Fibroblast of peridontal ligament (primary cell): ENCODE data around the gene LRRC8D.

Experiments
- DNase-seq: peaks from one replicate; pipeline ENCODE4 v3.0.0-alpha.2; 2010; ENCODE audit errors: extremely low read depth

LRRC8D gene

GRCh38 chr1:89866568-89866967, 45.7 kb downstream of the LRRC8D start:
- DNase-seq, result no peak

GRCh38 chr1:89870998-89871397, 50.2 kb downstream of the LRRC8D start:
- no peak for DNase-seq

GRCh38 chr1:89871768-89872473, 51.1 kb downstream of the LRRC8D start:
- no peak for DNase-seq

GRCh38 chr1:89872567-89872966, 51.7 kb downstream of the LRRC8D start:
- DNase-seq, result no peak

GRCh38 chr1:89873288-89873687, 52.5 kb downstream of the LRRC8D start:
- no peak for DNase-seq

GRCh38 chr1:89873770-89874169, 52.9 kb downstream of the LRRC8D start:
- peak; percentile 84 for DNase-seq

GRCh38 chr1:89876463-89876862, 55.6 kb downstream of the LRRC8D start:
- DNase-seq, result no peak

GRCh38 chr1:89877756-89878155, 56.9 kb downstream of the LRRC8D start:
- no peak for DNase-seq

GRCh38 chr1:89878256-89878655, 57.4 kb downstream of the LRRC8D start:
- no peak for DNase-seq

- DNase-seq, result no peak
Observed at GRCh38 chr1:89880679-89881078, 59.8 kb downstream of the LRRC8D start.

- no peak for DNase-seq
Observed at GRCh38 chr1:89881415-89882058, 60.7 kb downstream of the LRRC8D start.

- no peak for DNase-seq
Observed at GRCh38 chr1:89882348-89883029, 61.7 kb downstream of the LRRC8D start.

GRCh38 chr1:89883030-89883379, 62.2 kb downstream of the LRRC8D start:
- no peak for DNase-seq

- DNase-seq, result peak; percentile 52
Observed at GRCh38 chr1:89884718-89885596, 64.1 kb downstream of the LRRC8D start.

- DNase-seq, result no peak
Observed at GRCh38 chr1:89887270-89887669, 66.4 kb downstream of the LRRC8D start.

- no peak for DNase-seq
Observed at GRCh38 chr1:89887713-89888112, 66.9 kb downstream of the LRRC8D start.

- no peak for DNase-seq
Observed at GRCh38 chr1:89888480-89889322, 67.9 kb downstream of the LRRC8D start.

- no peak for DNase-seq
Observed at GRCh38 chr1:89889323-89889615, 68.4 kb downstream of the LRRC8D start.

- DNase-seq, result no peak
Observed at GRCh38 chr1:89890085-89890752, 69.4 kb downstream of the LRRC8D start.

GRCh38 chr1:89892816-89893215, 72.0 kb downstream of the LRRC8D start:
- DNase-seq, result no peak
